ENCODE data around the gene CD276.
"Not testable (repeated sequence)": the region's sequence is repeated elsewhere in the genome, so short reads cannot be mapped to it uniquely, and the experiment has no call there.

The CD276 gene

DNA sequence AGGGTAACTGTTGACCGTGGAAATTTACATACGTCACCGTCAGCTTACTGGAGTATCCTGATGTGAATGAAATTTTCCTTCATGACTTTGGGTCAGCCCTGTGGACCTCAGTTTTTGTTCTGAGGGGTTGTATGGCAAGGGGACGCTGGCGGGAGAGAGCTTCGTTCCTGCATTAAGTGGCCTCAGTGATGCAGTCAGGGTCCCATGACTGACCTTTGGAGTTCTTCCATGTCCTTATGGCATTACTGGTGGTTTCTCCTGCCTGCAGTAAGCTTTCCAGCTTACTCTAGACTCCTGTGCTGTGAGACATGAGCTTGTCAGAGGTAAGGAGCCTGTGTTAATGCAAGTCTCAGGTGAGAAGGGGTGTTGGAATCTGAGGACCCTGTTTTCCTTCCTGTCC is 1.8 kb downstream of the CD276 start:
- no peak for DNase-seq

DNA sequence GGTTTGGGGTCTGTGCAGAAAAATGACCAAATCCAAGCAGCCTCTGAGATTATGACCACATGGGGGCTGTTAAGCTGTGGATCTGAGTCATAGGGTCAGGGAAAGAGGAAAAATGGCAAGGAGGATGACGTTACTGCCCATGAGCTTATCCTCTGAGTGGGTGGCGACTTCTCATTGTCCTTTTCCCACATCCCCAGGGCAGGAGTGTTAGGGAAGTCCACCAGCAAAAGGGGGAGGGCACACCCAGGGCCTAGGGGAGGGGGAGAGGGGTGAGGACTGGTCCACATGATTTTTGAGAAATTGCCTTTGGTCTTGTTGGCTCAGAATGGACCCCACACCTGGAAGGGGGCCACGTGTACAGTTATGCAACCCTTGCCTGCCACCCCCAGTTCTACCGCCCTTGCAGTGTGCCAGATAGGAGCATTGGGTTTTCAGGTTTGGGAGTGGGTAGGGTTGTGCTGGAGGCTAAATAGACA is 2.6 kb downstream of the CD276 start:
- DNase-seq, result no peak

DNA sequence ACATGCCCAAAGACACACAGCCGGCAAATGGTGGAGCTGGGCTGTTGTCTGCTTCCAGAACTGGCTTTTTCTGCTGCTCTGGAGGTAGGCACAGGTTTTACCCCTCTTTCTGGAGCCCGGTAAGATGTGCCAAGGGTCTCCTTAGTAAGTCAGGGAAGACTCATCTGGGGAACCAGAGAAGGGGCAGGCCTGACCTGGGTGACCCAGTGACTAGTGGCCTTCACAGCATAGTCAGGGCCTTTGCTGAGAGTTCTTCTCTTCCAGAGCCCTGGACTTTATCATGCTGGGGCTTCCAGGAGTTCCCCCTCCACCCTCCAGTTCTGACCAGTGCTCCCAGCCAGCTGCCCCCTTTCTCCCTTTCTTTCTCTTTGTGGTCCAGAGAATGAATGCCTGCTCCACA is 3.2 kb downstream of the CD276 start:
- DNase-seq, result no peak

DNA sequence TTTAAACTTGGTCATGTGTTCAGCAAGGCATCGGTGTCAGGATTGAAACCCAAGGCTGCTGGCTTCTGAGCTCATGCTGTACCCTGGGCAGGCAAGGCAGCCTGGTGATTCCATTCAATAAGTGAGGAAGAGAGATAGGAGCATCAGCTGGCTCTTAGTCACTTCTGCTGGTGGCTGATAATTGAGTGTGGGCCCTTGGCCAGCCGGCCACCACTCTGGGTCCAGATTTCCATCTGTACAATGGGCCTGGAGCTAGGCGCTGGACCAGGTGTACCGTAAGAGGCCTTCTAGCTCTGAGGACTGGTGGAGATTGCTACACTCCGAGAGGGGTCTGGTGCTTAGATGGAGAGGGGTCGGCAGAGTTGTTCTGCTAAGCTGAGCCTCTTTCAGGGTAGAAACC is 4.3 kb downstream of the CD276 start:
- DNase-seq, result no peak

DNA sequence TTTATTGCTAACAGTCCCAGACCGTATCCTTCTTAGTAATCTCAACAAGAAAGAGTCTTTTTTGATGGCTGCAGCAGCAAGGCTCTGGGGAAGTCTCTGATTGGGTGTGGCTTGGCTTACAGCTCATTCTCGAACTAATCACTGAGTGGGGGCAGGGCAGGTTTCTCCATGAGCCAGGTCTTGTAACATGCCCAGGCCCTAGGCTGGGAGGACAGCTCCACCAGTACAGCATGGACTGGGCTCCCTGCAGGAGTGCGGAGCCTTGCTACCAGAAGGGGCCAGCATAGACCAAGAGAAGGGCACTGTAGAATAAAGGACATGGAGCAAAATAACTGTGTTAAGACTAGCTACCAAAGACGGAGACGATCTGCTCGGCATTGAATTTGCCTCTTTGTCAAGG is 7.2 kb downstream of the CD276 start:
- no peak for DNase-seq

DNA sequence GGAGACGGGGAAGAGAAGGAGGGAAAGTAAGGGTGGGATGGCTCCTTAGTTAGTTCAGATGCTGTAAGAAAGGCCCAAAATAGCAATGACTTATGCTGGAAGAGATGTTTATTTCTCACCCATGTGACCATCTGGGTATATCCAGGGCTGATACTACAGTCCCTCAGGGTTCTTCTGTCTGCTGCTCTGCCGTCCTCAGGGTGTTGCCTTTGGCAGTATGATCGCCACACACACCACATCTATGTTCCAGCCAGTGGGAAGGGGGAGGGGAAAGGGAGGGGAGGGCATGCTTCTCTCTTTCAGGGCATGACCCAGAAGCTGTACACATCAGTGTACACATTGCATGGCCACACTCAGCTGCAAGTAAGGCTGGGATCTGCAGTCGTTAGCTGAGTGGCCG is 10.2 kb downstream of the CD276 start:
- no peak for DNase-seq

DNA sequence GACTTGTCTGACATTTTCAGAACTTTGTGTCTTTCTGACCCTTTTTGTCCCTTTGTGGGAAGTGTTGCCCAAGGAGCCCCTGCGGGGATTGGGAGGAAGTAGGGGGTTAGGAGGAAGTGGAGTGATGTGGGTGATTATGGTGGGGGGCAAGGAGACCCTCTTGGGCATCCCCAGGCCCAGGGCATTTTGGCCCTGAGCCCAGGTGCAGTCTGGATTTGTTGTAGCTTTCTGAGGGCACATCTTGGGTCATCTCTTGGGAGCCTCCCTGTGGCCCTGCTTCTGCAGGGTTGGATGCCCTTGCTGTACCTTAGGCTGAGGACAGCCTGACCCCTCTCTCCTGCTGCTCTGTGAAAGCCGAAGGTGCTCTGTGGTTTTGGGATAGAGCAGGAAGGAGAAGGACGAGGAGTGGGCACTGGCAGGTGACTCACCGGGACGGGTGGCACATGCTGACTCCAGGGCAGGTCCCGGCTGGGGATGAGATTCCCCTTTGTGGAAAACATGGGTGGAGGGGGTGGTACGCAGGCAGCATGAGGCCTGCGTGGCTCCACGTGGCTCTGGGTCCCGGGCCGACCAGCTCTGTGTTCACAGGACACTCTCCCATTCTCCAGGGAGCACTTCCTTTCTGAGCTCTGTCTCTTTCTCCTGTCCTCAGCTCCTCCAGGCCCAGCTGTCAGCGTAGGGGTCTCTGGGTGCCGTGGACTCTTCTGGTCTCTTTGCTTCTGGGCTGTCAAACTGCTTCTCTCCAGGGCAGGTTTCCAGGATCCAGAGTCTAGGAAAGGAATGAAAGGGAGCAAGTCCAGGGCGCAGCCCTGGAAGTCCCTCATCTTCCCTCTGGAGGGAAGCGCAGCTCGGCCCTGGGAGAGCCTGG is 11.8 kb downstream of the CD276 start:
- DNase-seq, result no peak

DNA sequence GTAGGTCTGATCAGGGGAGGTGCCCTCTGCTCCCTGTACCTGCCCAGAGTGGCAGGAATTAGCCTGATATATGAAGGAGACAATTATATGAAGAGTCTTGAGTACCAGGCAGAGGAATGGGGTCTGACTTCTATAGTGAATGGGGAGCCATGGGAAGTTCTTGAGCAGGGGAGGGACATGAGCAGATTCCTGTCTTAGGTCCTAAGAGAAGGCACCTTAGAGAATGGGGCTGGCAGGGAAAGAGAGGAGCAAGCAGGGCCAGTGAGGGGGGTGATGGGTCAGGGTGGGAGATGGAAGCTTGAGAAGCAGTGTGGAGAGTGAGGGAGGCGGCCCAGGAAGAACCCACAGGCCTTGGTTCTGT is 12.4 kb downstream of the CD276 start:
- no peak for DNase-seq

DNA sequence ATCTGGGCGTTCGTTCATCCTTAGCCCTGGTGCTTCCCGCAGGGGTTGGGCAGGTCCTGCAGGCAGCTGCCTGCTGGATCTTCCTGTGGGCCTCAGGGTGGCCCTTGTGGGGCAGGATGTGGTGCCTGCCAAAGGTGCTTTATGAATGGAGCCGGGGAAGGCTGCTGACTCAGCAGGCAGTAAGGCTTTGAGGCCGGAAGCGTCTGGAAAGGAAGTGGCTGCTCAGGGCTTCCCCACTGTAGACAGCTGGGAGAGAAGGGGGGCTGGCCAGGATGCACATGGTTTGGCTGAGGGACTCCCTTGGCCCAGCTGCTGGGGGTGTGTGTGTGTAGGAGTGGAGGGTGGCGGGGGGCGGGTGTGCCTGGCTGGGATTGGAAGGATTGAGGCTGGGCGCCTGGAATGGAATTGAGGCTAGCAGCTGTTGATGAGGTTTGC is 12.9 kb downstream of the CD276 start:
- peak; percentile 67 for DNase-seq

DNA sequence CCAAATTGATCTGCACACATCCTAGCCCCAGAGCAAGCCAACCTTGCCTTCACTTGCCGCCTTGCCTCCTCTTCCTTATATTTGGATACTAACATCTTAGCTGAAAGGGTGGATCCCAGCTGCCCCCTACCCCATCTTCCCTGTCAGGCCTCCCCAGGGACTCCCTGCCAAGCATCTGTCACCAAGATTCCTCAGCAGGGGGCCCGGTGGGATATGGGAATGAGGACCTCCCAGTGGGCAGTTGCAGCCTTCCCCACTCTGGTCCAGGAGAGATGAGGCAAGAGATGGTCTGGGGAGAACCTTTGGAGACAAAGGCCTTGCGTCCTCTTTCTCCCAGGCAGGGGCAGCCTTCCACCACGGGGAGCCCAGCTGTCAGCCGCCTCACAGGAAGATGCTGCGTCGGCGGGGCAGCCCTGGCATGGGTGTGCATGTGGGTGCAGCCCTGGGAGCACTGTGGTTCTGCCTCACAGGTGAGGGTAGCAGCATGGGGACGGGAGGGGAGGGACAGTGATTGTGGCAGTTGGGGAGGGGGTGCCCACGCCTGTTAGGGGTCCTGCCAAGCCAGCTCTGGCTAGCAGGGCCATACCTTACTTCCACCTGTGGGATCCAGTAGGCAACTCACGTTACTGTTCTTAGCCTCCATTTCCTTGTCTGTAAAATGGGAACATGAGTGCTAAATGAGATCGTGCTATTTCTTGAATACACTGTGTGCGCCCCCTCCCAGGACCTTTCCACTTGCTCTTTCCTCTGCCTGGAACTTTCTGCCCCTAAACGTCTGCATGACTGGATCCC is 15.3 kb downstream of the CD276 start:
- DNase-seq, result no peak

DNA sequence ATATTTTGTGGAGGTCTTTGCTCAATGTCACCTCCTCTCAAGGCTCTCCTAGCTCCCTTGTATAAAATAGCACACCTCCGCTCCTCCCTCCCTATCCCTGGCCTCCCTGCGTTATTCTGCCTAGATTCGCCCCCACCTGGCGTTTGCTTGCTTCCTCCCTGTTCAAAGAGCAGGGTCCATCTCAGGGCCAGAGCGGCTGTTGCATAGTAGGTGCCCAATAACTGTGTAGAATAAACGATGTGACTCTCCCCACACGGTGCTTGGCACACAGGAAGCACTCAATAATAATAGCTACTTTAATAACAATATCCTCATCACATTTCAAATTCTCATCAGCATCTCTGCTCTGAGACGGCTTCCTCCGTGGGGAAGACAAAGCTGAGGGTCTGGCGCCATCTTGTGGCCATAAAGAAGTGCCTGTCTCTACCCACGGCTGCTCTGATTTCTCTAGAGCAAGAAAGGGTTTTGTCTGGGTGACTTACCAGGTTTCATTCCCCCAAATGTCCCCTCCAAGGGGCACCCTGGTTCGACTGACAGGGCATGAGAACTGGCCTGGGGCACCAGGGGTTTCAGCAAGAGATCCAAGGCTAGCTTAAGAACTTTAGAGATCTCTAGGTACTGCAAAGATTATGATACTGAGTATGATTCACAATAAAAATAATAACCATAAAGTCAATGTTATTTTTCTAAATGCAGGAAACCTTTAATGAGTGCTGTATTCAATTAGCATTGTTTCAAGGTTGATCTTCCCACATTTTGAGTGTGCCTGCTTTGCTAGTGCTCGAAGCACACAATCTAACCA is 16.1 kb downstream of the CD276 start:
- DNase-seq, result peak; percentile 74

DNA sequence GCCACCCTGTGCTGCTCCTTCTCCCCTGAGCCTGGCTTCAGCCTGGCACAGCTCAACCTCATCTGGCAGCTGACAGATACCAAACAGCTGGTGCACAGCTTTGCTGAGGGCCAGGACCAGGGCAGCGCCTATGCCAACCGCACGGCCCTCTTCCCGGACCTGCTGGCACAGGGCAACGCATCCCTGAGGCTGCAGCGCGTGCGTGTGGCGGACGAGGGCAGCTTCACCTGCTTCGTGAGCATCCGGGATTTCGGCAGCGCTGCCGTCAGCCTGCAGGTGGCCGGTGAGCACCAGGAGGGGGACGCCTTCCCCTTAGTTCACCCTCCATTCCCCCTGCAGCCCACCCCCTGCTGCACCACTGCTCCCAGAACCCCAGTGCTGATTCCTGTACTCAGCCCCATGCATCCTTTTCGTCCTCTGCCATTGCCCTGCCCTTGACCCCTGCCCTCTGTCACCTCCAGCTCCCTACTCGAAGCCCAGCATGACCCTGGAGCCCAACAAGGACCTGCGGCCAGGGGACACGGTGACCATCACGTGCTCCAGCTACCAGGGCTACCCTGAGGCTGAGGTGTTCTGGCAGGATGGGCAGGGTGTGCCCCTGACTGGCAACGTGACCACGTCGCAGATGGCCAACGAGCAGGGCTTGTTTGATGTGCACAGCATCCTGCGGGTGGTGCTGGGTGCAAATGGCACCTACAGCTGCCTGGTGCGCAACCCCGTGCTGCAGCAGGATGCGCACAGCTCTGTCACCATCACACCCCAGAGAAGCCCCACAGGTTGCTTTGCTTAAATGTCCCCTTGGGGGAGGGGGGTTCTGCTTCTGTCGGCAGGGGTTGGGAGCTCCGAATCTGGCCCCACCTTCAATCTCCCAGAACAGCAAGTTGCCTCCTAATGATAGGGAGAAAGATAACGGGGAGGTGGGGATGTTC is 18.4 kb downstream of the CD276 start:
- not testable (repeated sequence) for DNase-seq

DNA sequence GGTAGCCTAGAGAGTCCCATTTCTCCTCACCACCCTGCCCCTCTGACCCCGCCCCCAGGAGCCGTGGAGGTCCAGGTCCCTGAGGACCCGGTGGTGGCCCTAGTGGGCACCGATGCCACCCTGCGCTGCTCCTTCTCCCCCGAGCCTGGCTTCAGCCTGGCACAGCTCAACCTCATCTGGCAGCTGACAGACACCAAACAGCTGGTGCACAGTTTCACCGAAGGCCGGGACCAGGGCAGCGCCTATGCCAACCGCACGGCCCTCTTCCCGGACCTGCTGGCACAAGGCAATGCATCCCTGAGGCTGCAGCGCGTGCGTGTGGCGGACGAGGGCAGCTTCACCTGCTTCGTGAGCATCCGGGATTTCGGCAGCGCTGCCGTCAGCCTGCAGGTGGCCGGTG is 19.4 kb downstream of the CD276 start:
- not testable (repeated sequence) for DNase-seq

DNA sequence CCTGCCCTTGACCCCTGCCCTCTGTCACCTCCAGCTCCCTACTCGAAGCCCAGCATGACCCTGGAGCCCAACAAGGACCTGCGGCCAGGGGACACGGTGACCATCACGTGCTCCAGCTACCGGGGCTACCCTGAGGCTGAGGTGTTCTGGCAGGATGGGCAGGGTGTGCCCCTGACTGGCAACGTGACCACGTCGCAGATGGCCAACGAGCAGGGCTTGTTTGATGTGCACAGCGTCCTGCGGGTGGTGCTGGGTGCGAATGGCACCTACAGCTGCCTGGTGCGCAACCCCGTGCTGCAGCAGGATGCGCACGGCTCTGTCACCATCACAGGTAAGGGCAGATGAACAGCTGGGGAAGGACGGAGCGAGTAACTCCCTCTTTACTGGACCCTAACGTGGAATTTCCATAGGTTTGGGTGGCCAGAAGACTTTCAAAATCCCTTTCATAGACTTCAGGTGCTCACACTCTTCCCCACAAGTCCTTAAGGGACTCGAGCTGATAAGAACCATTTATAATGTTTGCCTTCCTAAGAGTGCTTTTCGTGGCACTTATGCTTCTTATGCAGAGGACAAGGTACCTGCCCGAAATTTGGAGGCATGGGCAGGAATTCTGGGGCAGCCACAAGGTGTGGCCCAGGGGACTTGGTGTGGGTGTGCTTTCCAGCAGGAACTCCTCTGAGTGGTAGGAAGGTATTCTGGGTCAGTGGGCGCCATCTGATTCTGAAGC is 20.1 kb downstream of the CD276 start:
- DNase-seq, result not testable (repeated sequence)

DNA sequence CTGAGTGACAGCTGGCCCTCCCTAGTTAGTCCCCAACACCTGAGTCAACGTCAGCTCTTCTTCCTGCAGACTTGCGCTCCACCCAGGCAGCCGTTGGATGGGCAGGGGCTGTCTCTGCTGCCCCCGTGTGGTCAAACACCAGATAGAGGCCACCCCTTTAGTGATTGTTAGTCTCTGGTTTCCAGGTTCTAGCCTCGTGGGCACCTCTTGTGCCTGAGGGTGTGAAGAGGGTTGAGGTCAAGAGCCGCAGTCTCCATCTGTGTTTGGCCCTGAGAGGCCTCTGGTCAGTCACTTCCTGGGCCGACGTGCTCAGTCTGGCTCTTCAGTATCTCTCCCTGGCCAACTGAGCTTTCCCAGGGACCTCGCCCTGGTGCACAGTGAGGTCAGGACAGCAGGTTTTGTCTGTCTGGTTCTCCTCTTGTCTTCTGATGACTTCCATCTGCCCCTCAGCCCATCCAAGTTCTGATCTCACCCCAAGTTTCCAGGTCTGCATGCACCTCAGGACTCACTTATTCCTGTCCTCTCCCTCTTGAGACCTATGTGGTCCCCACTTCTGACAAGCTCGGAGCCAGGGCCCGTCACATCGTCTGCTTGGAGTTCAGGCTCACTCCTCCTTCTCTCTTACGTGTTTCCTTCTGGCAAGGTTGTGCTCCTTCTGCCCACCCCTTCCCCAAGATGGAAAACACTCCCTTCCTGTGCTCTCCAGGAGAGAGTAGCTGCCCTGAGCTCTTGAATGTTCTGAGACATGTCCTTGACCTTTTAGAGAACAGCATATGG is 20.9 kb downstream of the CD276 start:
- peak; percentile 67 for DNase-seq

DNA sequence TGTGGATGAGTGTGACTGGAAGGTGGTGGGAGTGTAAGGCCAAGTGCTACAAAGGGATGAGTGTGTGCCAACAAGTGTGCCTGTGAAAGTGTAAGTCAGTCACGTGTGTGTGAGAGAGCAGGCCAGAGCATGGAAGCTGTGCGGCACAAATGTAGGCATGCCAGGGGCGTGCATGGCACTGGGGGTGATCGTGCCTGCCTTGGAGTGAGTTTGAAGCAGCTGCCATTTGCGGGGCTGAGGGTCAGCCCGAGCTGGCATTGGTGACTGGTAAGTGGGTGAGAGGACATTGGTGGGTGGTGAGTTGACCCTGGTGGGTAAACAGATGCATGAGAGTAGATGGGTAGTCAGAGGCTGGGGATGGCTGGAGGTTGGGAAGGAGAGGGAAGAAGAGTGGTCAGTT is 24.5 kb downstream of the CD276 start:
- DNase-seq, result no peak

DNA sequence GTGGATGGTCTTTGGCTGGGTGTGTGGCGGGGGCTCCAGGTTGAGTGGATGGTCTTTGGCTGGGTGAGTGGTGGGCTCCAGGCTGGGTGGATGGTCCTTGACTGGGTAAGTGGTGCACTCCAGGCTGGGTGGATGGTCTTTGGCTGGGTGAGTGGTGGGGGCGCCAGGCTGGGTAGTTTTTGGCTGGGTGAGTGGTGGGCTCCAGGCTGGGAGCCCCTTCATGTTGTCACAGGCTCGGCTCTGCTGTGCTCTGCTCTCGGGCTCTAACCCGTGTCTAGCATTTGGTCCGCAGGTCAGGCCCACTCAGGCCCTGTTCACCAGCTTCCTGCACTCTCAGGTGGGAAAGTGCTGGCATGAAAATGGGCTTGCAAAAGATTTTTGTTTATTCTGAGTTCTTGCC is 25.1 kb downstream of the CD276 start:
- no peak for DNase-seq

DNA sequence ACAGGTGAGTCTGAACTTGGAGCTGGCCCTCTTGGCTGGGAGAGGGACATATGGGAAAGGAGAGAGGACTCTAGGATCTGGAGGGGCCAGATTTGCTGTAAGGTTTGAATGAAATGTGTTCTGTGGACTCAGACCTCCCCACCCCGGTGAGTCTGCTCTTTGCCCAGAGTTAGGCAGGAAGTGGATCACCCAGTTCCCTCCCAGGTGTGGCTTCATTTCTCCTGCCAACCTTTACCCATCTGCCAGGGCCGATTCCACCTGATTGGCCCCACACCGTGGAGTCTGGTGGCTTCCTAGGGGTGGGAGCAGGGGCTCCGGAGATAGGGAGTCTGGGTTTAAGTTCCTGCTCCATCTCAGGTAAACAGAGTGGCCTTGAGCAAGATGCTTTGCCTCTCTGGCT is 25.5 kb downstream of the CD276 start:
- DNase-seq, result no peak

DNA sequence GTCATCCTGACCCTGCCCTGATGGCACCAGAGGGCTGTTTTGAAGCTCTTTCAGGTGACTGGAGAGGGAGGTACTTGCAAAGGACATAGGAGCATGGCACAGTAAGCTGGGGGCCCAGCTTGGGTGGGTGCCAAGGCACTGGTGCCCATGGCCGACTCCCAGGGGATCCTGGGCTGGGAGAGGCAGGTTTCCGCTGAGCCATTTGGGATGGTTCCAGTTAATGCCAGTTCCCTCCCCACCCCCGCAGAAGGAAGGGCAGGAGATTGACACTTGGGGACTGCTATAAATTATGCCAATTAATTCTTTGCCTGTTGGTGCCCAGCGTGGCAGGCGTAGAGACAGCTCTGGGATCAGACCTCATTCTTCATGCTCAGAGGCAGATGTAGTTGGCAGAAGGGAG is 26.1 kb downstream of the CD276 start:
- no peak for DNase-seq

DNA sequence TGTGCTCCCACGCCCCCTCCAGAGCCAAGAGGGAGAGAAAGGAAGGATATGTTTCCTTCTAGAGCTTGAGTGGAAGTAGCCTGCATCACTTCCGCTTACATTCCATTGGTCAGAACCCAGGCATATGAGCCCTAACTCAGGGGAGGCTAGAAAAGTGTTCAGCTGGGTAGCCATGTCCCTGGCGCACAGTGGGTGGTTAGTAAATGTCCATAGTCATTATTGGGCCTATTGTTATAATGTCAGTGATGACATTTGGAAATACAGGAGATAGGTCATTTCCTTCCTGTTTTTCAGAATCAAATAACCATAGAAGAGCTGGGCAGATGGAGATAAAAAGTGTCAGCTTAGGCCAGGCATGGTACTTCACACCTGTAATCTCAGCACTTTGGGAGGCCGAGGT is 27.3 kb downstream of the CD276 start:
- DNase-seq, result no peak

DNA sequence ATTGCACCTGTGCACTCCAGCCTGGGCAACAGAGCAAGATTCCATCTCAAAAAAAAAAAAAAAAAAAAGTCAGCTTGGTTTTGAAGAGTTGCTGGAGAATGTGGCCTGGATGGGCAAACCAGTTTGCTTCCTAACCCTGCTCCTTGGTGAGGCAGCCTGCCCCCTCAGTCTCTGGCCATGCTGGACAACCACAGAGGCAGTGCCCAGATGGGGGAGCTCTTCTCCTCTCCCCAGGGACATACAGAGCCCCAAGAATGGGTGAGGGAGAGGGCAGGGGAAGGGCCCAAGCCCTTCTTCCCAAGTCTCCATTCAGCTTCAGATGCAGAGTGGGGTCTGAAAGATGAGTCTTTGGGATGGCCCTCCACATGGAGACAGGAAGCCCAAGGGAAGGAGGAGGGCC is 27.9 kb downstream of the CD276 start:
- no peak for DNase-seq

All from activated naive CD4-positive, alpha-beta T cell treated with anti-CD3 and anti-CD28 coated beads, Interleukin-2, amount 50 U/mL, for 16 hours (primary cell).